ENCODE results near the gene LMBR1. TPM values are rescaled to one million over a fixed set of nuclear protein-coding genes. Genes with fewer than 3 reads are reported as not detected.

The LMBR1 gene
- total RNA-seq, 2 experiments from 2014 or later = 114 to 136 TPM

DNA sequence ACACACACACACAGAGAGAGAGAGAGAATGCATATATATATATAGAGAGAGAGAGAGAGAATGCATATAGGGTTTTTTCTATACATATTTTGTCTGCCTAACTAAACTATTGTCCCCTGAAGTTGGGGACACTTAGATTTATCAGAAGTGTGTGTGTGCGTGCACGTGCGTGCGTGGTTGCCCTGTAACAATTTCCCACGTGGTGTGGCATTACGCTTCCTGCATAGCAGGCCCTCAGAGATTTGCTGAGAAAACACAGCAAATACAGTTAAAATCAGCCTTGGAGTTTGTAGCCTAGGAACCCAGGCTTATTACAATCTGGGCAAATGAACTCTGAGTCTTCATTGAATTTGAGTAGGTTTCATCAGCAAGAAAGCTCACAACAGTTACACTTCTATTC lies 237.7 kb downstream of the LMBR1 start:
- Histone ChIP-seq H3K79me2 (ENCODE audit: insufficient read depth, low read depth, low read length) (no peaks in the 10 kb centered on the region), H2AFZ (ENCODE audit: low read length) (no peak overlapping the region), H3K9me3 (ENCODE audit: low read length) (no peaks in the 10 kb centered on the region), H3K9me2 (ENCODE audit: insufficient read depth, low read length) (no peaks in the 10 kb centered on the region), H4K20me1 (ENCODE audit: insufficient read depth, low read length) (no peaks in the 10 kb centered on the region), H3K27ac (ENCODE audit: low read depth, low read length, poor library complexity, severe bottlenecking) (no peak overlapping the region), H3K36me3 (ENCODE audit: insufficient read depth, low read length) (no peaks in the 10 kb centered on the region), H3K4me1 (ENCODE audit: insufficient read depth, low read length, poor library complexity, severe bottlenecking) (no peaks in the 10 kb centered on the region), H3K4me2 (ENCODE audit: low read length) (no peak overlapping the region), H3K4me3 (ENCODE audit: low read depth, low read length, poor library complexity, severe bottlenecking) (no peak overlapping the region)
- ChIA-PET CTCF (ENCODE audit: unreplicated experiment) (no interaction called here), POLR2A (no interaction called here)
- no TSS peak for BruUV-seq (replicated peaks)
- intact Hi-C loops (cut with micrococcal nuclease; ENCODE audit: unreplicated experiment) = no loop called here
- DNase-seq (ENCODE audit: low spot score) = no peak
- TF ChIP-seq CTCF (conservative IDR thresholded peaks at IDR 0.05; ENCODE audit: low read length) = no peak

GRCh38 chr7:156654511-156655234 lies 238.3 kb downstream of the LMBR1 start:
- POLR2A ChIA-PET = interaction anchor here (0.7 to 1.5 kb wide), 2 partner anchors 13 to 16 kb away, joined by 3 to 7 read pairs; no protein-coding TSS in a partner anchor
- Histone ChIP-seq H3K4me3 (ENCODE audit: low read depth, low read length, poor library complexity, severe bottlenecking) (no peak overlapping the region), H3K9me3 (ENCODE audit: low read length) (no peaks in the 10 kb centered on the region), H3K4me2 (ENCODE audit: low read length) (no peak overlapping the region), H3K27ac (ENCODE audit: low read depth, low read length, poor library complexity, severe bottlenecking) (no peak overlapping the region), H3K36me3 (ENCODE audit: insufficient read depth, low read length) (no peaks in the 10 kb centered on the region), H4K20me1 (ENCODE audit: insufficient read depth, low read length) (no peaks in the 10 kb centered on the region), H3K9me2 (ENCODE audit: insufficient read depth, low read length) (no peaks in the 10 kb centered on the region), H2AFZ (ENCODE audit: low read length) (no peak overlapping the region), H3K4me1 (ENCODE audit: insufficient read depth, low read length, poor library complexity, severe bottlenecking) (no peaks in the 10 kb centered on the region), H3K79me2 (ENCODE audit: insufficient read depth, low read depth, low read length) (no peaks in the 10 kb centered on the region)
- intact Hi-C loops (cut with micrococcal nuclease; ENCODE audit: unreplicated experiment) = no loop called here
- CTCF ChIA-PET (ENCODE audit: unreplicated experiment) = no interaction called here
- no peak for DNase-seq (ENCODE audit: low spot score)
- TF ChIP-seq EZH2phosphoT487 (IDR thresholded peaks at IDR 0.05; ENCODE audit: borderline replicate concordance, low read depth, low read length) = no peak
- no peak for TF ChIP-seq CTCF (conservative IDR thresholded peaks at IDR 0.05; ENCODE audit: low read length)
- BruUV-seq (replicated peaks) = no TSS peak

- Histone ChIP-seq H3K9me2 (ENCODE audit: insufficient read depth, low read length) (no peaks in the 10 kb centered on the region), H3K79me2 (ENCODE audit: insufficient read depth, low read depth, low read length) (no peaks in the 10 kb centered on the region), H3K36me3 (ENCODE audit: insufficient read depth, low read length) (no peaks in the 10 kb centered on the region), H3K9me3 (ENCODE audit: low read length) (no peaks in the 10 kb centered on the region), H3K4me1 (ENCODE audit: insufficient read depth, low read length, poor library complexity, severe bottlenecking) (no peaks in the 10 kb centered on the region), H3K27ac (ENCODE audit: low read depth, low read length, poor library complexity, severe bottlenecking) (no peak overlapping the region), H2AFZ (ENCODE audit: low read length) (no peak overlapping the region), H3K4me3 (ENCODE audit: low read depth, low read length, poor library complexity, severe bottlenecking) (no peak overlapping the region), H3K4me2 (ENCODE audit: low read length) (no peak overlapping the region), H4K20me1 (ENCODE audit: insufficient read depth, low read length) (no peaks in the 10 kb centered on the region)
- DNase-seq (ENCODE audit: low spot score) = no peak
- BruUV-seq (replicated peaks) = no TSS peak
- POLR2A ChIA-PET = interaction anchor here (0.6 to 1.9 kb wide), 6 partner anchors 11 to 233 kb away, joined by 3 to 8 read pairs (median 4); partner anchors contain the start of gene RNF32
- TF ChIP-seq EZH2phosphoT487 (IDR thresholded peaks at IDR 0.05; ENCODE audit: borderline replicate concordance, low read depth, low read length) (no peak), CTCF (conservative IDR thresholded peaks at IDR 0.05; ENCODE audit: low read length) (no peak)
- intact Hi-C loops (cut with micrococcal nuclease; ENCODE audit: unreplicated experiment) = no loop called here
- CTCF ChIA-PET (ENCODE audit: unreplicated experiment) = no interaction called here
Observed at GRCh38 chr7:156652886-156653568, 240.0 kb downstream of the LMBR1 start.
